WI38 (cell line): ENCODE data around the gene SLC17A8.

Experiments used
- H3K4me3 ChIP-seq: 2 replicates; pipeline ENCODE4 v1.5.1; 2011; ENCODE audit warnings: low read depth, mild to moderate bottlenecking, control low read depth, low read length
- TF ChIP-seq, protein P1 (sequence below): IDR thresholded peaks from 2 replicates; pipeline ENCODE4 v1.5.1; 2012; ENCODE audit warnings: low read depth, mild to moderate bottlenecking, control low read depth, low read length

The SLC17A8 gene

DNA sequence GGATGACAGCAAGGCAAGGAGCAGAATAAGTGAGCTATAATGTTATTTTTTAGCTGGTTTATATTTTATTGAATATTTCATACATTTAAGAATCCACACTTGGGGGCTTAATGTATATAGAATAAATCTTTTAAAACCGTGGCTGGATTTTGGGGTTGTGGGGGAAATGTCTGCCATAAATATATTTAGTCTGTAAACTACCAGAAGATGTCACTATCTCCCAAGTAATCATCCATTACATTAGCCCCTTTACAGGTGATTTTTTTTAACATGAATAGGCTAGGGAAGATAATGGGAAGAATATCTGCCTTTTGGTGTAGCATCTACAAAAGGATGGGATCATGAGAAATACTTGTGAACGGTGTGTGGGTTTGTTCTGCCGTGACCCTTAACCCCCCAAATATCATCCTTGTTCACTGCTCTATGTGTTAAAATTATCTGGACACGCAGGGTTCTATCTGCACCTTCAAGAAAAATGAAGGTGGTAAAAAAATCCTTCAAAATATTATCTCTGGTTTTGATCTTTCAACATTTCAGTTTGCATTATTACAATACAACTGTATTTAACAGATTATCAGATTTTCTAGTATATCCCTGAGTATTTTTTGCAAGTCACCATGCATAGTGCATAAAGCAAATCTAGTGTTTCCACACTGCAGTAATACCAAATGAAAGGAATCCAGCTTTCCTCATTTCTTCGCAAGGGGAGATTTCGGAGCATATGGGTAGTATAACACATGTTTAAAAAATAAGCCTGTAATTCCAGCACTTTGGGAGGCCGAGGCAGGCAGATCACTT lies 8.0 kb upstream of the SLC17A8 start:
- TF ChIP-seq, protein P1, sequence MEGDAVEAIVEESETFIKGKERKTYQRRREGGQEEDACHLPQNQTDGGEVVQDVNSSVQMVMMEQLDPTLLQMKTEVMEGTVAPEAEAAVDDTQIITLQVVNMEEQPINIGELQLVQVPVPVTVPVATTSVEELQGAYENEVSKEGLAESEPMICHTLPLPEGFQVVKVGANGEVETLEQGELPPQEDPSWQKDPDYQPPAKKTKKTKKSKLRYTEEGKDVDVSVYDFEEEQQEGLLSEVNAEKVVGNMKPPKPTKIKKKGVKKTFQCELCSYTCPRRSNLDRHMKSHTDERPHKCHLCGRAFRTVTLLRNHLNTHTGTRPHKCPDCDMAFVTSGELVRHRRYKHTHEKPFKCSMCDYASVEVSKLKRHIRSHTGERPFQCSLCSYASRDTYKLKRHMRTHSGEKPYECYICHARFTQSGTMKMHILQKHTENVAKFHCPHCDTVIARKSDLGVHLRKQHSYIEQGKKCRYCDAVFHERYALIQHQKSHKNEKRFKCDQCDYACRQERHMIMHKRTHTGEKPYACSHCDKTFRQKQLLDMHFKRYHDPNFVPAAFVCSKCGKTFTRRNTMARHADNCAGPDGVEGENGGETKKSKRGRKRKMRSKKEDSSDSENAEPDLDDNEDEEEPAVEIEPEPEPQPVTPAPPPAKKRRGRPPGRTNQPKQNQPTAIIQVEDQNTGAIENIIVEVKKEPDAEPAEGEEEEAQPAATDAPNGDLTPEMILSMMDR, result 0 out of 2 replicates have a peak, but pooled peaks have one; percentile 5

GRCh38 chr12:100359248-100359647 lies 2.4 kb downstream of the SLC17A8 start:
- H3K4me3 ChIP-seq, result no peak overlapping the region
- TF ChIP-seq, protein P1, result no peak

More for the DNA sequence above, 8.0 kb upstream of the SLC17A8 start:
- no peak overlapping the region for H3K4me3 ChIP-seq

GRCh38 chr12:100359822-100360221 lies 2.9 kb downstream of the SLC17A8 start:
- no peak overlapping the region for H3K4me3 ChIP-seq
- TF ChIP-seq, protein P1, result no peak

DNA sequence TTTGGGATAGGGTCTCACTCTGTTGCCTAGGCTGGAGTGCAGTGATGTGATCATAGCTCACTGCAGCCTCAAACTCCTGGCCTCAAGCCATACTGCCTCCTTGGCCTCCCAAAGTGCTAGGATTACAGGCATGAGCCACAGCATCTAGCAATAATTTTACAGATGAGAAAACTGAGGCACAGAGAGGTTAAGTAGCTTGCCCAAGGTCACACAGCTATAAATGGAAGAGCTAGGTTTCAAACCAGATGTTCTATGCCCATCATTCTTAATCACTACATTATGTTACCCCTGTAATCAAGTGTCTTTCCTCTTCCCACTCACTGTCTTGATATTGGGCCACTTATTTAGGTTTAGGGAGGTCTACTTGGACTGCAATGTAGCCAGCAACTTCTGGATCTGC lies 3.6 kb downstream of the SLC17A8 start:
- TF ChIP-seq, protein P1, result no peak
- no peak overlapping the region for H3K4me3 ChIP-seq

- TF ChIP-seq, protein P1, result no peak
These were observed 7.5 kb downstream of the SLC17A8 start for GRCh38 chr12:100364324-100364723.

DNA sequence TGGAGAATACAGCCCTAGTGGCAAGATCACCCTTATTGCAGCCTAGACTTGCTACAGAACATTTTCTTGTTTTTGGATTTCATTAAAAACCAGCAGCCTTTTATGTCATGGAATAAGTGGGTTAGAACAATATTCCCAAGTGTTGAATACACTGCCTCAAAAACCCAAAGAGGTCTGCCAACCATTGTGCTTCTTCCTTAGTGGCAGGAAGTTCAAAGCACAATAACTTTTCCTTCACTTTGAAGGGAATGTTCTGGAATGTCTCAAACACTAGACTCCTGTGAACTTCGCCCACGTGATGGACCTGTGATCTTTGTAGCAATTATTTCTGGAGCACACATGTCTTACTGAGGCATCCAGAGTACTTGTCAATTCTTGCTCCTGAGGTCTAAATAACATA lies 8.5 kb downstream of the SLC17A8 start:
- TF ChIP-seq, protein P1, result no peak
- H3K4me3 ChIP-seq, result no peak overlapping the region

More at GRCh38 chr12:100364324-100364723, 7.5 kb downstream of the SLC17A8 start:
- no peak overlapping the region for H3K4me3 ChIP-seq

DNA sequence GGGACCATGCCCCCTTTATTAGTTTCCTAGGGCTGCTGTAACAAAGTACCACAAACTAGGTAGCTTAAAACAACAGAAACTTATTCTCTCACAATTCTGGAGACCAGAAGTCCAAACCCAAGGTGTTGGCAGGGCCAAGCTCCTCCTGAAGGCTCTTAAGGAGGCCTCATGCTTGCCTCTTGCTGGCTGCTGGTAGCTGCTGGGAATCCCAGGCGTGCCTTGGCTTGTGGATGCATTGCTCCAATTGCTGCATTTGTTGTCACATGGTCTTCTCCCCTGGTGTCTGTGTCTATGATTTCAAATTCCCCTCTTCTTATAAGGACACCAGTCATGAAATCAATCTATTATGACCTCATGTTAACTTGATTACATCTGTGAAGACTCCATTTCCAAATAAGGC lies 11.2 kb downstream of the SLC17A8 start:
- H3K4me3 ChIP-seq, result no peak overlapping the region
- TF ChIP-seq, protein P1, result no peak
